ENCODE data around the gene CCDC15. TPM values are rescaled to one million over a fixed set of nuclear protein-coding genes. Genes with fewer than 3 reads are reported as not detected.

The CCDC15 gene
- total and polyA plus RNA-seq, 2 of the 13 experiments (the other 11 are each of a cell fraction or from before 2014, with no cell fraction given), result 2.2 to 4.6 TPM

- peak; percentile 81; the same call in 1 of the 2 replicates for TF ChIP-seq TFDP1 (CRISPR knock-in tag; IDR thresholded peaks at IDR 0.05; ENCODE audit: borderline replicate concordance)
- TF ChIP-seq PCBP1 (IDR thresholded peaks at IDR 0.05; ENCODE audit: borderline replicate concordance, low read depth, low read length), result no peak
- peak; percentile 56; the same call in 1 of the 2 replicates for TF ChIP-seq ERF (CRISPR knock-in tag; IDR thresholded peaks at IDR 0.05)
- peak; percentile 27; the same call in 1 of the 2 replicates for TF ChIP-seq ZNF563 (CRISPR knock-in tag; IDR thresholded peaks at IDR 0.05)
- no peak for TF ChIP-seq ZNF740 (CRISPR knock-in tag; IDR thresholded peaks at IDR 0.05)
- no peak for TF ChIP-seq ZBTB26 (CRISPR knock-in tag; IDR thresholded peaks at IDR 0.05; ENCODE audit: borderline replicate concordance)
- TF ChIP-seq ZNF574 (CRISPR knock-in tag; IDR thresholded peaks at IDR 0.05), result 0 out of 2 replicates have a peak, but pooled peaks have one; percentile 60
- TF ChIP-seq ZNF788 (CRISPR knock-in tag; IDR thresholded peaks at IDR 0.05; ENCODE audit: borderline replicate concordance), result 0 out of 2 replicates have a peak, but pooled peaks have one; percentile 56
- peak; percentile 80 for TF ChIP-seq RBFOX2 (IDR thresholded peaks at IDR 0.05; ENCODE audit: low read depth, low read length)
- peak; percentile 62; the same call in 1 of the 2 replicates for TF ChIP-seq GABPB1 (CRISPR knock-in tag; IDR thresholded peaks at IDR 0.05)
- peak; percentile 63; the same call in 1 of the 2 replicates for TF ChIP-seq ZNF547 (CRISPR knock-in tag; IDR thresholded peaks at IDR 0.05)
- peak; percentile 46; the same call in 1 of the 2 replicates for TF ChIP-seq ZNF710 (CRISPR knock-in tag; IDR thresholded peaks at IDR 0.05; ENCODE audit: borderline replicate concordance)
- TF ChIP-seq HMG20B (CRISPR knock-in tag; conservative IDR thresholded peaks at IDR 0.05), result 0 out of 2 replicates have a peak, but pooled peaks have one; percentile 33
- no peak for TF ChIP-seq DNMT3B (CRISPR knock-in tag; conservative IDR thresholded peaks at IDR 0.05)
These were observed 109.0 kb downstream of the CCDC15 start, which contains the start of gene SLC37A2 (continued) for GRCh38 chr11:125062931-125063428.

Measured in HepG2 (cell line).